22Rv1 (cell line): ENCODE measurements around the gene DYNC1I1.

Source experiments
- H3K27ac ChIP-seq: fragments of 450-650 bp; 2 replicates; pipeline ENCODE4 v1.5.1; 2017
- ZFX ChIP-seq: fragments of 450-650 bp; IDR thresholded peaks from 2 replicates; pipeline ENCODE4 v1.6.1; 2017; ENCODE audit warnings: antibody characterized with exemption, borderline replicate concordance
- TF ChIP-seq, protein P1 (sequence below): fragments of 450-650 bp; IDR thresholded peaks from 2 replicates; pipeline ENCODE4 v1.5.1; 2017; ENCODE audit warnings: mild to moderate bottlenecking

Gene DYNC1I1

GRCh38 chr7:96135241-96135640 is 362.9 kb downstream of the DYNC1I1 start:
- TF ChIP-seq, protein P1, sequence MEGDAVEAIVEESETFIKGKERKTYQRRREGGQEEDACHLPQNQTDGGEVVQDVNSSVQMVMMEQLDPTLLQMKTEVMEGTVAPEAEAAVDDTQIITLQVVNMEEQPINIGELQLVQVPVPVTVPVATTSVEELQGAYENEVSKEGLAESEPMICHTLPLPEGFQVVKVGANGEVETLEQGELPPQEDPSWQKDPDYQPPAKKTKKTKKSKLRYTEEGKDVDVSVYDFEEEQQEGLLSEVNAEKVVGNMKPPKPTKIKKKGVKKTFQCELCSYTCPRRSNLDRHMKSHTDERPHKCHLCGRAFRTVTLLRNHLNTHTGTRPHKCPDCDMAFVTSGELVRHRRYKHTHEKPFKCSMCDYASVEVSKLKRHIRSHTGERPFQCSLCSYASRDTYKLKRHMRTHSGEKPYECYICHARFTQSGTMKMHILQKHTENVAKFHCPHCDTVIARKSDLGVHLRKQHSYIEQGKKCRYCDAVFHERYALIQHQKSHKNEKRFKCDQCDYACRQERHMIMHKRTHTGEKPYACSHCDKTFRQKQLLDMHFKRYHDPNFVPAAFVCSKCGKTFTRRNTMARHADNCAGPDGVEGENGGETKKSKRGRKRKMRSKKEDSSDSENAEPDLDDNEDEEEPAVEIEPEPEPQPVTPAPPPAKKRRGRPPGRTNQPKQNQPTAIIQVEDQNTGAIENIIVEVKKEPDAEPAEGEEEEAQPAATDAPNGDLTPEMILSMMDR = no peak
- H3K27ac ChIP-seq = no peak overlapping the region

DNA sequence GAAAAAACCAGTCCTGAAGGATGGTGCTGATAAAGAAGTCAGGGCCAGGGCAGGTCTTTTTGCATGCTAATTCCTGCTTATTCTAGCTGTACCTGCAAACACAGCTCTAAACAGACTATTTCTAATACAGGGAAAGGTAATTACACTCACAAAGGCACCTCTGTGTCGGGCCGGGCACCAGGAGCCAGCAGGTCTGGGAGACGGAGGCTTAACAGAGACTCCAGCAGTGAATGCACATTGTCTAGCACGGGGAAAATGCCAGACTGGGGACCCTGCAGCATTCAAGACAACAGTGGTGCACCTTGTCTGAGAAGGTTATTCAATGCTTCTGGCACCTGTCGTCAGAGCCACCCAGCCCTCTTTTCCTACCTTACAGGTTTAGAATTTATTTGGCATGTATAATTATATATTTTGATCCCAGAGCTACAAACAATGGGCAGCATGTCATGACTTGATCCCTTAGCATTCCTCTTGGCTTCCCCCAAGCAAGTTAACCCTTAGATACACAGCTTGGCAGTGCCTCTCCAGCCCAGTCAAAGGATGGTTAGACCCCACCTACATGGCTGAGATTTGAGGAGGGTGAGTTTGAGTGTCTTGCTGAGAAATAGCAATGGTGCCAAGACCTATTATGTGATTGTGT is 364.4 kb downstream of the DYNC1I1 start:
- no peak overlapping the region for H3K27ac ChIP-seq
- TF ChIP-seq, protein P1 = no peak
- TF ChIP-seq ZFX = no peak

DNA sequence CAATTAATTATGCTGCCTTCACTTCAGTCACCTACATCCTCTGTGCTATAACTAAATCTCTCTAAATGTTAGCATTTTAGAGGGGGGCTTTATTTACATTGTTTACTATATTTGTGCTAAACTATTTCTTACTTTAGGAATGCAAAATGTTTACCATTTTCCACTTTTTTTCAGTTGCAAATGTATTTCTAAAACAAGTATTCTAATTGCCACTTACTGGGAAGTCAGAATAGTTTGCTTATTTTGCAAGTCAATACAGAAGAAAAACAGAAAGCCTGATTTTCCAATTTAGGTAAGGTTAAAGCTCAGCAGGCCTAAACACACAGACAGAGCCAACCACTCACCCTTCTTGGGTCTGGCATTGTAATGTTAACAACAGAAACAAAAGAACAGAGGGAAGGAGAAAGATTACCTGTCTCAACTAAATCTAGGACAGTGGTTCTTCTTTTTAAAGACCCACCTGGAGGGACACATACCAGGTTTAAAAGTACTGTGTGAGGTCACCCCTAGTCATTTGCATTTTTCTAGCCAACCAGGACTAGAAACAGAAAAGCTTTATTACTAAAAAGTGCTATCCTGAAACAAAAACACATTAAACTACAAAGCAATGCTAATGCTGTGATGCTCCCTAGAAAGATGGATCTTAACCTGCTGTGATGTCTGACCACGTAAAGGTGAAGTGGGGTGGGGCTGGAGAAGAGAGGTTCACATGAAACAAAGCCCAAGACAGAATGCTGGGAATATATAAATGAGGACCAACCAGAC is 371.3 kb downstream of the DYNC1I1 start:
- TF ChIP-seq, protein P1 = no peak
- TF ChIP-seq ZFX = no peak
- no peak overlapping the region for H3K27ac ChIP-seq

DNA sequence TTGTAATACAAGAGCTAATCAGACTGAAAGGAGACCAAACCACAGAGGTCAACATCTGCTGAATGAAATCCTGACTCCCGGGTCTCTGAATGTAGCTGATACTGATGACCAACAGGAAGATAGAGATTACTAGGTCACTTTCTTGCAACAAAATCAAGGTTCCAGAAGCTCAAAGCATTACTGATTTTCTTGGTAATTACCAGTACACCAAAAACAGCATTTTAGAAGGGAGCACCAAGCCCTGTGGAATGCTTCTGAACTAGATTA is 371.8 kb downstream of the DYNC1I1 start:
- no peak overlapping the region for H3K27ac ChIP-seq
- TF ChIP-seq ZFX = no peak
- TF ChIP-seq, protein P1 = no peak
